ENCODE measurements around the gene SMIM33.

DNA sequence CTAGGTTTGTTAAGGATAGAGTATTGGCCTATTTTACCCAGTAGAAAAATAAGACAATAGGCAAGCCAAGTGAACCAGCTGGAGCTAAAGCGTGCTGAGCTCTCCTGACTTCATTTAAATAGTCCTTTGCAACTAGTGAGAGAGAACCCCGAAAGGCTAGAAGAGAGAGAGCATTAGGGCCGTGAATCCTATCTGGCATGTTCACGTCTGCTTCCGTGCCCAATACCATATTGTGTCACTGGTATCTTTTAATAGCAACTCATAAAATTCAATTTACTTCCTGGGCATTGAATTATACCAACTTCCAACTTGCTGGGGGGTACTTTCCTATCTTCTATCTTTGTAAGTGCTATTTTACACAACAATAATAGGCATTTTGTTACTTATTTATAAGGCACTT is 45.3 kb upstream of the SMIM33 start:
- TF ChIP-seq, protein P1, sequence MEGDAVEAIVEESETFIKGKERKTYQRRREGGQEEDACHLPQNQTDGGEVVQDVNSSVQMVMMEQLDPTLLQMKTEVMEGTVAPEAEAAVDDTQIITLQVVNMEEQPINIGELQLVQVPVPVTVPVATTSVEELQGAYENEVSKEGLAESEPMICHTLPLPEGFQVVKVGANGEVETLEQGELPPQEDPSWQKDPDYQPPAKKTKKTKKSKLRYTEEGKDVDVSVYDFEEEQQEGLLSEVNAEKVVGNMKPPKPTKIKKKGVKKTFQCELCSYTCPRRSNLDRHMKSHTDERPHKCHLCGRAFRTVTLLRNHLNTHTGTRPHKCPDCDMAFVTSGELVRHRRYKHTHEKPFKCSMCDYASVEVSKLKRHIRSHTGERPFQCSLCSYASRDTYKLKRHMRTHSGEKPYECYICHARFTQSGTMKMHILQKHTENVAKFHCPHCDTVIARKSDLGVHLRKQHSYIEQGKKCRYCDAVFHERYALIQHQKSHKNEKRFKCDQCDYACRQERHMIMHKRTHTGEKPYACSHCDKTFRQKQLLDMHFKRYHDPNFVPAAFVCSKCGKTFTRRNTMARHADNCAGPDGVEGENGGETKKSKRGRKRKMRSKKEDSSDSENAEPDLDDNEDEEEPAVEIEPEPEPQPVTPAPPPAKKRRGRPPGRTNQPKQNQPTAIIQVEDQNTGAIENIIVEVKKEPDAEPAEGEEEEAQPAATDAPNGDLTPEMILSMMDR (IDR thresholded peaks at IDR 0.05): no peak
- no peak for TF ChIP-seq POLR2A (IDR thresholded peaks at IDR 0.05)

All from right lobe of liver (tissue), 4 donors.